ENCODE data around the gene ZNHIT6.

Gene ZNHIT6

DNA sequence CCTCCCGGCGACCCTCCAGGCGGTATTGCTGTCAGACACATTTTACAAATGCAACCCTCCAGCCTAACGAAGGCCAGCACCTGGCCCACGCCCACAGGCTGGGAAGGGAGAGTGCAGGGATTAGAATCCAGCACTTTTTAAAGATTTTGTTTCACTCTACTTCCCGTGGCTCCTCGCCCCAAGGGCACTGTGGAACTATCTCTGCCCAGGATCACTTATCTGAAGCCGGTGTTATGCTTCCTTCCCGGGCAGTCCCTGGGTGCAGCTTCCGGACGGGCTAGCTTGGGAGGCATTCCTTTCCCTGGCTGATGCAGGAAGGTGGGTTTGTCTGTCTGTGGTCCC is 91.9 kb downstream of the ZNHIT6 start:
- DNase-seq, result no peak

DNA sequence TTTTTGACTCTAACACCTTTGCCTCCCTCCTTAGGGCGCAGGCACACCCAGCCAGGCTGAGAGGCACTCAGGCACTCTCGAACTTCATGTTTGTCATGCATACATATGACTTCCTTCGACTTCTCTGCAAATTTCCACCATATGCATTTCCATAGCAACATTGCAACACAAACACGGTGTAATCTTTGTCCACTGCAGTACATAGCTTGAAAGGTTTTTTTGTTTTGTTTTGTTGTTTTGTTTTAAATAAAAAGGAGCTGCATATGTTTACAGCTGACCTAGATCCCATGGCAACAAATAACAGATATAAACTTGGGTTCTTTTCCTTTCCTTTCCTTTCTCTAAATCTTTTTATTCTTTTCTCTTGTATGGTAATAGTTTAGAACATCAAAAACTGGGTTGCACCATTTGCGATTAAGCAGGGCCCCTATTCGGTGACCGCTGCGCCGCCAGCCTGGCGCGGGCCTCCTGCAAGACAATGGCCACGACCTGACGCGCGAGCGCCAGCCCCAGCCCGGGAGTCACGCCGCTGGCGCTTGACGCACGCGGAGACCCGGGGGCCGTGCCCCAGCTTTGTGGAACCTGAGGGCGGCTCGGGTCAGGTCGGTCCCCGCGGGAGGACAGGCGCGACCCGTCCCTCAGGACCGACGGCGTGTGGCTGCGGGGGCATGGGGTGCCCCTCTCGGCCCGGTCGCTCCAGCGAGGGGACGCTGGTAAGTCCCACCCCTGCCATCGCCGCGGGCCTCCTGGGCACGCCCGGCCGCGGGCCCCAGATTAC is 92.5 kb downstream of the ZNHIT6 start:
- no peak for DNase-seq

DNA sequence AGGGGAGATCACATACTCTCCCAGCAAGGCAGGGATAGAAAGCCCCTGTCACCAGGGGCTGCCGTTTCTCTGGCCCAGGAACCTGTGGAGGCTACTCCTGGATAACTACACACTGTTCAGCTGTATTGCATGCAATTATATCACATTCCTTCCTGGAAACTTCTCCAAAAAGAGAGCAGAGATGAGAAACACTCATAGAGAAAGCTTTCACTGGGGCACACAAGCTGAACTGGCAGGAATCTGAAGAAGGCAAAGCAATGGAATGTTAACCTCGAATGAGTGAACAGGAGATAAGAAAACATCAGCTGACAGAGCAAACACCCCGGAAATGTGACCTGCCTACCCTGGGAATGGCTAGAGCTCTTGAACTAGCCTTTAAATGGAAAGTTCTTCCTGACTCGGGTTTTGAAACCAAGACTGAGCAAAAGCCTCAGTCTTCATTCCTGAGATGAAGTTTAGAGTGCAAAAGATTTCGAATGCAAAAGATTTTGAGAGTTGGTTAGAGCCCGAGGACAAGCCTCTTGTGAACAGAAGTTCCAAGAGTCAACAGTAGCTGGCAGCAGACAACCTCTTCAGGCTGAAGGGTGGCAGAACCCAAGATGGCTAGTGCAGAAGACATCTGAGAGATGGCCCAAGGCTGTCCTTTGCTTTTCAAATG is 95.4 kb downstream of the ZNHIT6 start:
- DNase-seq, result no peak

DNA sequence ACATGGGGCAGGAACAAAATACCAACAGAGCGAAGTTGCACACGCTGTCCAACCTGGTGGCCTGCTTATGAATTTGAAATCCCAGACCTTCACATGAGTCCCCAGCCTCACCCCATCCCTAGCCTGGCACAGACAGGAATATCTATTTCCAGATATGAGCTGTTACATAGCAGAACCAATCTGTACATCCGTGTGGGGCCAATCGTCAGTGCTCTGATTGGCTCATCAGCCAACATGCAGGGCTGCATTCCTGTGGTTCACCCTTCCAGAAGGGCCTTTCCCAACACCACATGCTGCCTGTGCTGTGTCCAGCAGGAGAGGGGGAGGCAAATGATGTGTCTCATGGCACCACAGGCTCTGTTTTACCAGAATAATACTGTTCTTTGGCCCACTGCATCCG is 96.4 kb downstream of the ZNHIT6 start:
- DNase-seq, result no peak

- DNase-seq, result no peak
These were observed 96.8 kb downstream of the ZNHIT6 start for GRCh38 chr1:85611425-85611824.

DNA sequence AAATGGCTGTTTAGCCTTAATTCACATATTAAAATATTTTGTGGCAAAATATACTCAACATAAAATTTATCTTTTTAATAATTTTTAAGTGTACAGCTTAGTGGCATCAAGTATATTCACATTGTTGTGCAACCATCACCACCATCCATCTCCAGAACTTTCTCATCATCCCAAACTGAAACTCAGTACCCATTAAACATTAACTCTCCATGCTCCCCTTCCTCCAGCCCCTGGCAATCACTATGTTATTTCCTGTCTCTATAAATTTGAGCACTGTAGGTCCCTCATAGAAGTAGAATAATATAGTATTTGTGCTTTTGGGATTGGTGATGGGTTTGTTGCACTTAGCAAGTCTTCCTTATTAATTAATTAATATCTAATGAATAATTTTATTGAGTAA is 98.3 kb downstream of the ZNHIT6 start:
- no peak for DNase-seq

DNA sequence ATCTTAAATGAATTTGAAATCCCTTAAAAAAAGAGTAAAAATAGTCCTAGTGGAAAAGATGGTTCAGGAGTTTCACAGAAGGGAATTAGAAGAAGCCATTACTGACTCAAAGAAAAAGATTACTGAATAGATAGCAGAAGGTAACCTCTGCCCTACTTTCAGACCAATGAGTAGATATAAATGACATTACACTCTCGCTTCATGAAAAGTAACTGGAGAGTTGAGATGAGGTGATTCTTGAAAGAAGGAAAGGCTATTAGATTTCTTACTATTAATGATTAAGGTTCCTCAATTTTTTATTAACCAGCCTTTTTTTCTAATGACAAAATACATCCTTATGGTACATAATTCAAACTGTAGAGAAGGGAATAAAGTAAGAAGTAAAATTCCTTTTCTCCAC is 99.4 kb downstream of the ZNHIT6 start:
- no peak for DNase-seq

DNA sequence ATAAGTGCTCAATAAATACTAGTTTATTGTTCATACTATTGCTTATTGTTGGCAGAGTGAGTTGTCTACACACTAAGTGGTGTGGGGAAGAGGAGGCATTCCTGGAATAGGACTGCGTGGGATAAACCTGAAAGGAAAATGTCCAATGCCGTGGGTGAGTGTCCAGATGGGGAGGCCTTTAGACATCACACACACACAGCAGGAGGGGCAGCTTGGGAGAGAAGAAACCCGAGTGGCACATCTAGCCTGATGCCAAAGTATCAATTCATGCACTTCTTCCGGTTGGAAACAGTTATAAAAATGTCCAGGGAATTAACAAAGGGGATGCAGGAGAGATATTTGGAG is 100.3 kb downstream of the ZNHIT6 start:
- no peak for DNase-seq

- DNase-seq, result no peak
These were observed 100.9 kb downstream of the ZNHIT6 start for GRCh38 chr1:85607126-85607920.

- no peak for DNase-seq
These were observed 101.8 kb downstream of the ZNHIT6 start for GRCh38 chr1:85606414-85606800.

- DNase-seq, result no peak
These were observed 102.5 kb downstream of the ZNHIT6 start for GRCh38 chr1:85605484-85606413.

DNA sequence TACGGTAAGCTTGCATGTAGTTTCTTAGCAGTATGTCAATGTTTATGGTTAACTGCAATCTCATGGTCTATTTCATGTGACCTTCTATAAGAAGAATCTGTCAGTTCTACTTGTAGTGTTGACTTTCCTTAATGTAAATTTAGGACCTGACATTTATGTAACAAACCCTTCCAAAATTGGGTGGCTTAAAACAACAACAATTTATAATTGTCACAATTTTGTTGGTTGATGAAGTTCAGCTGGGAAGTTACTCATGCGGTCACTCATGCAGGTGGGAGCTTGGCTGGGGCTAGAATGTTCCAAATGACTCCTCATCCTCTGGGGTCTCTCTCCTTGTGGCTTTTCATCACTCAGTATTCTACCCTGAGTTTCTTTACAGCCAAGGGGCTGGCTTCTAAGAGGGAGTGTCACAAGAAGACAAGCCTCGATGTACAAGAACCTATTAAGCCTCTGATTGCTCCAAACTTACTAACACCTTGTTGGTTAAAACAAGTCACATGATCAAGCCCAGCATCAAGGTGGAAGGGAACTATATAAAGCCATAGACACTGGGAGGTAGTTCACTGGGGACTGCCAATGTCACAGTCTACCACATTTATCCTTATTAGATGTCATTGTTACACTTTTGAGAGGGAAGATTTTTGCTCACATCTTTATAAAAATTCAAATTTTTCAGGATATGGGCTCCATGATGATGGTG is 103.8 kb downstream of the ZNHIT6 start:
- DNase-seq, result no peak

- no peak for DNase-seq
These were observed 105.0 kb downstream of the ZNHIT6 start for GRCh38 chr1:85603086-85603880.

- no peak for DNase-seq
These were observed 105.7 kb downstream of the ZNHIT6 start for GRCh38 chr1:85602571-85602970.

DNA sequence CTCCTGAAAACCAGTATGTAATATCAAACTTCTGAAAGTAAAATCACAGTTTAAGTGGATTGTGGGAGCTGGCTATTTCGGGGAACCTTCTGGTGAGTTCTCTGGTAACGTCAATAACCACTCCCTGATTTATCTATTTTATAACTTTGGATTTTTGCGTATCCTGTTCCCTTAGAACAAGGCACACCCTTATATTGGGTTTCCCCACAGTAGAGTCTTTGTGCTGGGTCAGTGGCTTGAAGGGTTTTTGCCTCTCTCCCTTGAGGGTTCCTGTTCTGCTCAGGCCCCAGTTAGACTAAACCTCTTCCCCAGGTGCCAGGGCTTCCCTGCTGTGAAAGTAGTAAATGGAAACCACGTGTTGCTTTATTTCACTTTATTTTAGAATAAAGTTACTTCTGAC is 106.3 kb downstream of the ZNHIT6 start:
- DNase-seq, result no peak

DNA sequence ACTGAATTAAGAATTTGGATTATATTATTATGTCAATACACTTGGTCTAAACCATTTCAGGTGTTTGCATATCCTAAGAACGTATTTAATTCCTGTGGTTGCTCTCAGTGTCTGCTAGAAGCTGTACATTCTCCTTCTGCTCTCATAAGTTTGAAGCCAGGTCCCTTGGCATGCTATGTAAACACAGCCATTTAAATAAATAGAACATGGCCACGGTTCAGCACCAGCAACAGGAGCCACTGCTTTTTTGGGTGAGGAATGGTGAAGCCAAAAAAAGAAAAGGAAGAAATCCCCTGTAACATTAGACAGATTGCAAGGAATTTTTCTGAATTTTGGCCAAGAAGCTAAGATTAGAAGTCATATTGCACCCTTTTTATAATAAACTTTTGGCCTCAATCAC is 108.6 kb downstream of the ZNHIT6 start:
- DNase-seq, result no peak

Measured in inflammatory macrophage treated with lipopolysaccharide for 1 hour (primary cell).